ENCODE measurements around the gene AGO4.

Gene AGO4

GRCh38 chr1:35893051-35893879 is 85.4 kb downstream of the AGO4 start:
- no peak overlapping the region for H3K4me3 ChIP-seq (ENCODE audit: low read length)
- no peak for TF ChIP-seq ZNF274 (IDR thresholded peaks at IDR 0.05; ENCODE audit: low read depth, low read length)

DNA sequence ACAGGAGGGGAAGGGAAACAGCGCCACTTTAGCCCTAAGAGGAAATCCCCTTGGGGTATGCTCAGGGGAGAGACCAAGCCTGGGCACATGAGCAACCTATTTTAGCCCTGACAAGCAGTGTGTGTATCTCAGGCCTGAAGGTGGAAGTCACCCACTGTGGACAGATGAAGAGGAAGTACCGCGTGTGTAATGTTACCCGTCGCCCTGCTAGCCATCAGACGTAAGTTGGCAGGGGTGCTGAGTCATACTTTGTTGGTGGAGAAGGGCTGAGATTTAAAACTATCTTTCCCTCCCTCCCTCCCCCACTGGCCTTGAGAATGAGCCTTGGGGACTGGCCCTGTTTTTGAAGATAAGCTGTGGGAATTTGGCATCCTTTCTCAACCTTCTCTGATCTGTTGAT is 86.4 kb downstream of the AGO4 start:
- no peak overlapping the region for H3K4me3 ChIP-seq (ENCODE audit: low read length)
- no peak for TF ChIP-seq ZNF274 (IDR thresholded peaks at IDR 0.05; ENCODE audit: low read depth, low read length)

- H3K4me3 ChIP-seq (ENCODE audit: low read length) = no peak overlapping the region
- TF ChIP-seq ZNF274 (IDR thresholded peaks at IDR 0.05; ENCODE audit: low read depth, low read length) = no peak
Measured at GRCh38 chr1:35894656-35895055, 86.8 kb downstream of the AGO4 start.

GRCh38 chr1:35899941-35900340 is 92.1 kb downstream of the AGO4 start:
- no peak overlapping the region for H3K4me3 ChIP-seq (ENCODE audit: low read length)
- no peak for TF ChIP-seq ZNF274 (IDR thresholded peaks at IDR 0.05; ENCODE audit: low read depth, low read length)

DNA sequence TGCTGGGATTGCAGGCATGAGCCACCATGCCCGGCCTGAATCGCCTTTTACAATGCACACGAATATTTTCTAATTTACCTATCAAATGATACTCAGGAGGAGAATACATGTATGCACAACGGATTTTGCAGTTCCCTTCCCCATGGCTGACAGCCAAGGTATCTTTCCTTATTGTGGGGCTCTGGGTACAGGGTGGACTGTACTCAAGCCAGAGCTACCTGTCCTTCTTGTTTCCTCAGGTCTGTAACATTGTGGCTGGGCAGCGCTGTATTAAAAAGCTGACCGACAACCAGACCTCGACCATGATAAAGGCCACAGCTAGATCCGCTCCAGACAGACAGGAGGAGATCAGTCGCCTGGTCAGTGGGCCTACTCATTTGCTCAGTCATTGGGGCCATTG is 93.4 kb downstream of the AGO4 start:
- TF ChIP-seq ZNF274 (IDR thresholded peaks at IDR 0.05; ENCODE audit: low read depth, low read length) = no peak

DNA sequence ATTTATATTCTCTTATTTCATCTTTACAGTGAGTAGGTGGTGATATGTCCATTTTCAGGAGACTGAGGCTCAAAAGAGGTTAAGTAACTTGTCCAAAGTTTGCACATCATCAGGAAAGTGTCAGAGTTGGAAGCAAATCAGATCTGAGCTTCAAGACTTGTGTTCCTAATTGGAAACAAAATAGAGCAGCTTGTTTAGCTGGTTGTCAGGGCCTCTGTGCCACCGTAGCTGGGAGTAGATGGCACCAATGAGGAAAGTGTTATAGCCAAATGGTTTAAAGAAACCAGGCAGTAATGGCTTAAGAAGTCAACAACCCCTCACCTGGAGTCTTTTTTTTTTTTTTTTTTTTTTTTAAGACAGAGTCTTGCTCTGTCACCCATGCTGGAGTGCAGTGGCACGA is 94.9 kb downstream of the AGO4 start:
- H3K4me3 ChIP-seq (ENCODE audit: low read length) = no peak overlapping the region
- TF ChIP-seq ZNF274 (IDR thresholded peaks at IDR 0.05; ENCODE audit: low read depth, low read length) = no peak

More for the DNA sequence above, 93.4 kb downstream of the AGO4 start:
- H3K4me3 ChIP-seq (ENCODE audit: low read length) = no peak overlapping the region

Measured in GM08714 (cell line).